ENCODE measurements around the gene CMIP.

- TF ChIP-seq POLR2AphosphoS5 (IDR thresholded peaks at IDR 0.05): no peak
- no peak for TF ChIP-seq CTCF (IDR thresholded peaks at IDR 0.05)
These were observed 201.3 kb downstream of the CMIP start for GRCh38 chr16:81645925-81646324.

All from transverse colon (tissue), 4 donors.